Nasal cavity respiratory epithelium epithelial cell of viscerocranial mucosa (primary cell): ENCODE measurements around the gene CMKLR1. TPM values are rescaled to one million over a fixed set of nuclear protein-coding genes. Genes with fewer than 3 reads are reported as not detected.

Experiments used
- total RNA-seq: library from RNA; depleted of rRNA; stranded (reverse); fragments of >200 nt; gene quantifications from 2 replicates; pipeline ENCODE4 v1.2.3, GENCODE V29; 2014

Gene CMKLR1, protein sequence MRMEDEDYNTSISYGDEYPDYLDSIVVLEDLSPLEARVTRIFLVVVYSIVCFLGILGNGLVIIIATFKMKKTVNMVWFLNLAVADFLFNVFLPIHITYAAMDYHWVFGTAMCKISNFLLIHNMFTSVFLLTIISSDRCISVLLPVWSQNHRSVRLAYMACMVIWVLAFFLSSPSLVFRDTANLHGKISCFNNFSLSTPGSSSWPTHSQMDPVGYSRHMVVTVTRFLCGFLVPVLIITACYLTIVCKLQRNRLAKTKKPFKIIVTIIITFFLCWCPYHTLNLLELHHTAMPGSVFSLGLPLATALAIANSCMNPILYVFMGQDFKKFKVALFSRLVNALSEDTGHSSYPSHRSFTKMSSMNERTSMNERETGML
- total RNA-seq = not detected in 2 replicates

DNA sequence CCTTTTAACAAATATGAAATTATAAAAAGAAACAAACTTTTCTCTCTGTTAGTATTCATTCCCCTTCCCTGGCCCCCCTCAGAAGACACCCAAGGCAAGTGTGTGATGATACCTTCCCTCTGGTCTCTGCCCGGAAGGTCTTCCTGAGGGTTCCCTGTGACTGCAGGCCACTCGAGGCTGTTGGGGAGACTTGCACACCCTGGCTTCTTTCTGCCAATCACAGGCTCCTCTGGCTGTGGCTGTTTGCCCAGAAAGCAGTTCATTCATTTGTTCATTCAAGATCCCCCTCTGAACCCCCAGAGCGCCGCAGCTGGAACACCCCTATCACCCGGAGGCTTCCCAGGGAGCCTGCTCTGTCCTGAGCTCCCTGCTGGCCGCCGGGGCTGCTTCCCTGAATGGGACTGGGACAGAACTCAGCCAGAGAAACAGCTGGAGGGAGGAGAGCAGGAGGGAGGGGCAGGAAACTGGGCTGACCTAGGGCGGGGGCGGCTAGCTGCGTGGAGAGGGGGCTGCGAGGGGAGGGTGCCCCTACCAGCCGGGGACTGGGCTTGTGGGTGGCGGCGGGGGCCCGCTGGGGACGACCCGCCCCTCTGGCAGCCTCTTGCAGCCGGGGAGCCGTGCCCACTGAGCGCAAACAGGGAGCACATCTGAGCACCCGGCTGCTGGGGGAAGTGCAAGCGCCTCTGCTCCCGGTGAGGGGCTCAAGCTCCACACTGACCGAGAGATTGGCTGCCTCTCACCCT, at the start of gene CMKLR1:
Gene CMKLR1 (minus strand): TSS at position 397 of the 743 bp plus-strand sequence. CDS start 45,720 bp downstream, outside the sequence.

Other genes starting within 250 kb of the CMKLR1 start
- gene WSCD2, start 210.0 kb downstream of the CMKLR1 start, total RNA-seq = not detected in 2 replicates
- 5.9 and 16.4 TPM in 2 replicates for gene FICD, start 176.0 kb upstream of the CMKLR1 start, total RNA-seq
- 57.1 and 73.9 TPM in 2 replicates for gene SART3, start 221.9 kb upstream of the CMKLR1 start, total RNA-seq
- gene ISCU, start 223.3 kb upstream of the CMKLR1 start, total RNA-seq = 82.7 and 229 TPM in 2 replicates